Sigmoid colon (tissue), 7 donors: Measurements from ENCODE around the gene SRRM3. TPM values are rescaled to one million over a fixed set of nuclear protein-coding genes. Genes with fewer than 3 reads are reported as not detected.
"Not testable (repeated sequence)": the region's sequence is repeated elsewhere in the genome, so short reads cannot be mapped to it uniquely, and the experiment has no call there.

ENCODE experiments used
- DNase-seq: peaks from one replicate; pipeline ENCODE4 v3.0.0-alpha.2; 2019
- H3K27ac ChIP-seq, 4 donors: fragments of 200-600 bp; sonication (generic); one replicate each; pipeline ENCODE4 v1.5.1; 2016 to 2019; ENCODE audit warnings: mild to moderate bottlenecking in 1 of 4
- H3K27me3 ChIP-seq, 3 donors: fragments of 200-600 bp; sonication (generic); one replicate each; pipeline ENCODE4 v1.5.1; 2019; ENCODE audit warnings: mild to moderate bottlenecking in 1 of 3
- H3K36me3 ChIP-seq, 4 donors: fragments of 200-600 bp; sonication (generic); one replicate each; pipeline ENCODE4 v1.5.1; 2016 to 2019
- H3K4me1 ChIP-seq, 4 donors: fragments of 200-600 bp; sonication (generic); one replicate each; pipeline ENCODE4 v1.5.1; 2017 to 2019
- H3K4me3 ChIP-seq, 4 donors: fragments of 200-600 bp; sonication (generic); one replicate each; pipeline ENCODE4 v1.5.1; 2017 to 2019; ENCODE audit warnings: mild to moderate bottlenecking in 2 of 4, moderate library complexity in 1 of 4
- H3K9me3 ChIP-seq, 4 donors: fragments of 200-600 bp in 3 of 4; sonication (generic) in 3 of 4; one replicate each; pipeline versions ENCODE4 v1.5.1 to v1.6.1; 2013 to 2019
- EP300 ChIP-seq, 4 donors: sonication (generic); formaldehyde crosslinking; IDR thresholded peaks; one replicate each; pipeline ENCODE4 v1.6.1; 2017; ENCODE audit warnings: antibody characterized with exemption in 4 of 4
- POLR2A ChIP-seq, 2 donors: fragments of 450-650 bp; IDR thresholded peaks; one replicate each; pipeline ENCODE4 v1.6.1; 2016; ENCODE audit warnings: antibody characterized with exemption in 2 of 2, mild to moderate bottlenecking in 2 of 2, moderate library complexity in 2 of 2
- POLR2AphosphoS5 ChIP-seq, 4 donors: sonication (generic); formaldehyde crosslinking; IDR thresholded peaks; one replicate each; pipeline ENCODE4 v1.6.1; 2017; ENCODE audit warnings: antibody characterized with exemption in 4 of 4
- WGBS, 2 donors: extraction: QIAGEN DNeasy Blood & Tissue Kit; methylation state at CpG; one replicate each; pipeline ENCODE4 v1.1.7; 2013; 5-methylcytosine and 5-hydroxymethylcytosine counted together
- intact Hi-C: fragments of 100-400 bp; cut with DNase I; formaldehyde crosslinking; loops from one replicate; pipeline ENCODE4 v1.15.1; 2023
- polyA plus RNA-seq, 3 donors: library from polyadenylated mRNA; stranded (reverse); fragments of 200-250 nt; gene quantifications; one replicate each; pipeline ENCODE4 v1.2.3, GENCODE V29; 2013
- total RNA-seq, 4 donors: library from RNA; depleted of rRNA; stranded (reverse); fragments of >200 nt; gene quantifications; one replicate each; pipeline ENCODE4 v1.1.0, GENCODE V29; 2016
- TF ChIP-seq, protein P1 (sequence below), 4 experiments: fragments of 450-650 bp in 3 of 4; fragments of 200-600 bp in 1 of 4; IDR thresholded peaks; one replicate each; pipeline ENCODE4 v1.5.1; 2016 to 2019; ENCODE audit warnings: antibody characterized with exemption in 4 of 4, mild to moderate bottlenecking in 3 of 4, moderate library complexity in 2 of 4
- donor health status: healthy with polysubstance abuse.
- donor health status: Bipolar disorder and iron deficiency.
- donor health status: healthy.

Gene SRRM3
- total and polyA plus RNA-seq, 7 donors, result 1.4 to 16.1 (median 2.2) TPM

DNA sequence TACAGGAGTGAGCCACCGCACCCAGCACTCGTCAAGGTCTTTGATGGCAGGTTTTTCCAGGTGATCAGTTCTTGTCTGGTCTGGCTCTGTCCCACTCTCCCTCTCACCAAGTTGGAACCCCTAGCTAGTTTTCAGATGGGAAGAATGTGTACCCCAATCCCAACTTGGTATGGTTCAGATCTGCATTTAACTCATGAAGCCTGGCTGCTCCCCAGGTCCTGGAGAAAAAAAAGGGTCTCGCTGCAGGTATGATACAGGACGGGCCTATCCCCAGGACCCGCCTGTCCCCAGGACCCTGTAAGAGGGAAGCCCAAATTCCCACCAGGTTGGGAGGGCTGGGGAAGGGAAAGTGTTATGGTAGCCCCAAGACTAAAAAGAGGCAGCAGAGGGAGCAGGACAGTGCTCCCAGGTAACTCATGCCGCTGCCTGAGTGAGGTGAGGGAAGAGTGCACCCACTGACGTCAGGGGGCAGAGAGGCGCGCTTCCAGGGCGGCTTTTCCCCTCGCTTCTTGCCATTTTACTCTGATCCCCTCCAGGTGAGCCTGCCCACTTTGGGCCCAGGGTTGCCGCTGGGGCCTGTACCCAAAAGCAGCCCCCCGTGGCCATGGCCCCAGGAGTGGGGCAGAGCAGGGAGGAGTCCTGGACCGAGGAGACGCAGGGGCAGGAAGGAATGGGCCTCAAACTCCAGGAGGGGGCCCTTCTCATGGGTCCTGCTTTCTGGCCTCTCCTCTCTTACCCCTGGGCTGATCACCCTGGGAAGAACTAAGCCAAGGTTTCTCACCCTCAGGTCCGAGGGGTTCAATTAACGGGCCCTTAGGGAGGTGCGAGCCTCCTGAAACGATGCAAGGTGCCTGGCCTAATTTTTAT, 36.4 kb upstream of the SRRM3 start:
- peak; percentile 61 for DNase-seq
- H3K9me3 ChIP-seq, result no peaks in the 10 kb centered on the region
- H3K36me3 ChIP-seq, result no peaks in the 10 kb centered on the region
- intact Hi-C loops, result loop anchor here (10.0 kb wide), 1 partner anchor 121 kb away; the partner anchor contains the start of genes MDH2 and STYXL1
- WGBS, 2 donors, result 97 to 98% methylated on average over 19 of the region's 19 CpGs
- TF ChIP-seq, protein P1, sequence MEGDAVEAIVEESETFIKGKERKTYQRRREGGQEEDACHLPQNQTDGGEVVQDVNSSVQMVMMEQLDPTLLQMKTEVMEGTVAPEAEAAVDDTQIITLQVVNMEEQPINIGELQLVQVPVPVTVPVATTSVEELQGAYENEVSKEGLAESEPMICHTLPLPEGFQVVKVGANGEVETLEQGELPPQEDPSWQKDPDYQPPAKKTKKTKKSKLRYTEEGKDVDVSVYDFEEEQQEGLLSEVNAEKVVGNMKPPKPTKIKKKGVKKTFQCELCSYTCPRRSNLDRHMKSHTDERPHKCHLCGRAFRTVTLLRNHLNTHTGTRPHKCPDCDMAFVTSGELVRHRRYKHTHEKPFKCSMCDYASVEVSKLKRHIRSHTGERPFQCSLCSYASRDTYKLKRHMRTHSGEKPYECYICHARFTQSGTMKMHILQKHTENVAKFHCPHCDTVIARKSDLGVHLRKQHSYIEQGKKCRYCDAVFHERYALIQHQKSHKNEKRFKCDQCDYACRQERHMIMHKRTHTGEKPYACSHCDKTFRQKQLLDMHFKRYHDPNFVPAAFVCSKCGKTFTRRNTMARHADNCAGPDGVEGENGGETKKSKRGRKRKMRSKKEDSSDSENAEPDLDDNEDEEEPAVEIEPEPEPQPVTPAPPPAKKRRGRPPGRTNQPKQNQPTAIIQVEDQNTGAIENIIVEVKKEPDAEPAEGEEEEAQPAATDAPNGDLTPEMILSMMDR (IDR thresholded peaks at IDR 0.05), result no peak
- TF ChIP-seq EP300 (IDR thresholded peaks at IDR 0.05) (no peak), POLR2AphosphoS5 (IDR thresholded peaks at IDR 0.05) (no peak), POLR2A (IDR thresholded peaks at IDR 0.05) (no peak)
- H3K27me3 ChIP-seq, result no peaks in the 10 kb centered on the region
- no peak overlapping the region for H3K4me3 ChIP-seq
- no peak overlapping the region for H3K27ac ChIP-seq
- H3K4me1 ChIP-seq, result peaks cover 0 to 7% (median 5%) of the 10 kb centered on the region in 4 donors

- Histone ChIP-seq H3K27me3 (no peaks in the 10 kb centered on the region), H3K36me3 (no peaks in the 10 kb centered on the region), H3K9me3 (no peaks in the 10 kb centered on the region), H3K27ac (peak overlapping the region; percentile 74 to 87 (median 82)), H3K4me1 (peaks cover 0 to 7% (median 5%) of the 10 kb centered on the region in 4 donors), H3K4me3 (peak overlapping the region; percentile 52 to 73 (median 61))
- 79 to 88% methylated on average over 15 of the region's 15 CpGs for WGBS, 2 donors
- no peak for DNase-seq
- TF ChIP-seq, protein P1 (IDR thresholded peaks at IDR 0.05), result no peak
- TF ChIP-seq POLR2A (IDR thresholded peaks at IDR 0.05) (no peak), POLR2AphosphoS5 (IDR thresholded peaks at IDR 0.05) (no peak), EP300 (IDR thresholded peaks at IDR 0.05) (no peak)
- intact Hi-C loops, result loop anchor here (10.0 kb wide), 1 partner anchor 121 kb away; the partner anchor contains the start of genes MDH2 and STYXL1
Measured at GRCh38 chr7:76165973-76166403, 35.7 kb upstream of the SRRM3 start.

- Histone ChIP-seq H3K4me1 (peaks cover 0 to 7% (median 5%) of the 10 kb centered on the region in 4 donors), H3K9me3 (no peaks in the 10 kb centered on the region), H3K27ac (peak overlapping the region; percentile 74 to 87 (median 82)), H3K36me3 (no peaks in the 10 kb centered on the region), H3K4me3 (peak overlapping the region; percentile 52 to 73 (median 61)), H3K27me3 (no peaks in the 10 kb centered on the region)
- intact Hi-C loops, result loop anchor here (10.0 kb wide), 1 partner anchor 122 kb away; the partner anchor contains the start of genes MDH2 and STYXL1
- TF ChIP-seq EP300 (IDR thresholded peaks at IDR 0.05) (peak in 2 of 4 donors; percentile 64 to 68), POLR2A (IDR thresholded peaks at IDR 0.05) (peak; percentile 88 to 91), POLR2AphosphoS5 (IDR thresholded peaks at IDR 0.05) (peak; percentile 95 to 97 (median 96))
- TF ChIP-seq, protein P1 (IDR thresholded peaks at IDR 0.05), result no peak
- DNase-seq, result peak; percentile 99
- 1 to 2% methylated on average over 67 of the region's 67 CpGs for WGBS, 2 donors
Measured at GRCh38 chr7:76166404-76167255, 35.1 kb upstream of the SRRM3 start.

DNA sequence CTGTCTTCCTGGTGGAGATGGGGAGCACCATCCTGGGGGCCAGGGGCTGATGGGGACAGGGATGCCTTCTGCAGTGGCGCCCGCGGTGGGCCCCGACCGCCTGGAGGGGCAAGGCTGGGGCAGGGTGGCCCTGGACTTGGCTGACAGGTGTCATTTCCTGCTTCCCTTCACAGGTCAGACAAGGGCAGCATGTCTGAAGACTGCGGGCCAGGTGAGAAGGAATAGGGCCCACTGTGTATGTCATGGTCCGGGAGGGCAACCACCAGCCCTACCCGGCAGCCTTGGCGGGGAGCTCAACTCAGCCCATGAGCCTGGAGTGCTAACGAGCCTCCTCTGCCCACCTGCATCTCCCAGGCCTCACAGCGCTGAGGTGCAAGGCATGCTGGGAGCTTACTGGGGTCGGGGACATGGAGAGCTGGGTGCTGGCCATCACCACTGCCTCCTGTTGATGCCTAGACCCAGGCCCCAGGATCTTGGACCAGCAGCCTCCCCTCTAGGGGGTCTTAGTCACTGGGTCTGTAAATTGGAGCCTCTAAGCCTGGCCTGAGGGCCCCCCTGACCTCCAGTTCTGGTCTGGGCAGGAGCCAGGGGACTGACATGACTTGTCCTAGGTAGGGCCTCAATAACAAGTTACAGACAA, 28.0 kb upstream of the SRRM3 start:
- 89 to 92% methylated on average over 12 of the region's 12 CpGs for WGBS, 2 donors
- H3K36me3 ChIP-seq, result no peaks in the 10 kb centered on the region
- no peak overlapping the region for H3K27ac ChIP-seq
- H3K4me3 ChIP-seq, result no peak overlapping the region
- no peaks in the 10 kb centered on the region for H3K27me3 ChIP-seq
- no peak for DNase-seq
- H3K9me3 ChIP-seq, result no peaks in the 10 kb centered on the region
- H3K4me1 ChIP-seq, result peaks cover 0 to 7% (median 0%) of the 10 kb centered on the region in 4 donors
- intact Hi-C loops, result no loop called here
- TF ChIP-seq, protein P1 (IDR thresholded peaks at IDR 0.05), result no peak
- TF ChIP-seq POLR2AphosphoS5 (IDR thresholded peaks at IDR 0.05) (no peak), EP300 (IDR thresholded peaks at IDR 0.05) (no peak), POLR2A (IDR thresholded peaks at IDR 0.05) (no peak)

- intact Hi-C loops, result loop anchor here (5.0 kb wide), 1 partner anchor 180 kb away; the partner anchor contains the start of gene YWHAG
- DNase-seq, H3K27me3 ChIP-seq, H3K9me3 ChIP-seq, H3K36me3 ChIP-seq, H3K4me1 ChIP-seq, H3K4me3 ChIP-seq, H3K27ac ChIP-seq: not testable (repeated sequence)
- WGBS, 2 donors, result 94 to 95% methylated on average over 11 of the region's 11 CpGs
Measured at GRCh38 chr7:76176951-76177350, 24.7 kb upstream of the SRRM3 start.
